SK-N-SH (cell line): ENCODE data around the gene ADD2.

Experiments used
- CTCF ChIP-seq: fragments of 200-600 bp; sonication (generic); IDR thresholded peaks from 2 replicates; pipeline ENCODE4 v1.6.1; 2017; ENCODE audit warnings: antibody characterized with exemption, mild to moderate bottlenecking, moderate library complexity
- EP300 ChIP-seq, 2 experiments: IDR thresholded peaks; 2 replicates each; pipeline versions ENCODE4 v1.4.0 to v1.6.1; 2012; ENCODE audit warnings: borderline replicate concordance in 1 of 2, low read depth in 1 of 2, low read length in 1 of 2
- EZH2phosphoT487 ChIP-seq: fragments of 200-600 bp; sonication (generic); IDR thresholded peaks from 2 replicates; pipeline ENCODE4 v1.6.1; 2017; ENCODE audit warnings: low read depth, mixed run types, mild to moderate bottlenecking, antibody characterized with exemption, moderate library complexity, borderline replicate concordance
- GABPA ChIP-seq: IDR thresholded peaks from 2 replicates; pipeline ENCODE4 v1.4.0; 2012; ENCODE audit warnings: low read depth, mild to moderate bottlenecking
- NFIC ChIP-seq: IDR thresholded peaks from 2 replicates; pipeline ENCODE4 v1.4.0; 2012; ENCODE audit warnings: borderline replicate concordance
- POLR2AphosphoS5 ChIP-seq: IDR thresholded peaks from 2 replicates; pipeline ENCODE4 v1.6.1; 2012; ENCODE audit warnings: low read depth, low read length
- RXRA ChIP-seq: IDR thresholded peaks from 2 replicates; pipeline ENCODE4 v1.4.0; 2012; ENCODE audit warnings: low read depth, mild to moderate bottlenecking, borderline replicate concordance
- SMC3 ChIP-seq: IDR thresholded peaks from 2 replicates; pipeline ENCODE4 v1.6.1; 2012; ENCODE audit warnings: low read depth, low read length, improper control_type of control experiment
- TAF1 ChIP-seq: IDR thresholded peaks from 2 replicates; pipeline ENCODE4 v1.6.1; 2012; ENCODE audit warnings: low read depth, mild to moderate bottlenecking, low read length, moderate library complexity, borderline replicate concordance
- YY1 ChIP-seq: IDR thresholded peaks from 2 replicates; pipeline ENCODE4 v1.4.0; 2012; ENCODE audit warnings: low read depth, mild to moderate bottlenecking

GRCh38 chr2:70748002-70748784 lies 19.8 kb downstream of the ADD2 start:
- TF ChIP-seq NFIC = no peak
- TF ChIP-seq EP300 (IDR thresholded peaks at IDR 0.05; ENCODE audit: borderline replicate concordance in 1 of 2, low read depth in 1 of 2, low read length in 1 of 2) = no peak
- TF ChIP-seq GABPA = no peak
- no peak for TF ChIP-seq POLR2AphosphoS5
- no peak for TF ChIP-seq CTCF
- TF ChIP-seq RXRA = no peak
- TF ChIP-seq EZH2phosphoT487 = no peak
- TF ChIP-seq TAF1 = no peak
- TF ChIP-seq YY1 = no peak
- TF ChIP-seq SMC3 = no peak
